Kidney (tissue), 14 donors: ENCODE results near the gene MYOT. TPM values are rescaled to one million over a fixed set of nuclear protein-coding genes. Genes with fewer than 3 reads are reported as not detected.
A peak's percentile ranks its signal among the peaks of the same experiment; 100 is the strongest.

Source experiments
- DNase-seq, 5 donors: peaks; one replicate each; pipeline ENCODE4 v3.0.0-alpha.2; 2013 to 2020
- FAIRE-seq: peaks from 2 replicates; lab custom pipeline; 2012; peaks lifted over from hg19 to GRCh38; lab: Jason Lieb, UNC
- H3K27ac ChIP-seq, 2 donors: one replicate each; pipeline ENCODE4 v1.7.0; 2013; ENCODE audit warnings: low read depth in 2 of 2, low read length in 2 of 2, inconsistent platforms in 1 of 2
- H3K27me3 ChIP-seq: one replicate; pipeline ENCODE4 v1.7.1; 2013; ENCODE audit warnings: low read length, inconsistent platforms; ENCODE audit not compliant: control insufficient read depth, insufficient read depth
- H3K36me3 ChIP-seq, 3 donors: one replicate each; pipeline versions ENCODE4 v1.7.0 to v1.7.1; 2013; ENCODE audit warnings: low read length in 3 of 3, control low read depth in 1 of 3, inconsistent platforms in 1 of 3; ENCODE audit not compliant: insufficient read depth in 3 of 3, control insufficient read depth in 2 of 3
- H3K4me1 ChIP-seq, 3 donors: one replicate each; pipeline versions ENCODE4 v1.7.0 to v1.7.1; 2013; ENCODE audit warnings: low read length in 3 of 3, inconsistent platforms in 1 of 3, low read depth in 1 of 3; ENCODE audit not compliant: control insufficient read depth in 2 of 3, insufficient read depth in 2 of 3
- H3K4me3 ChIP-seq, 3 donors: one replicate each; pipeline versions ENCODE4 v1.7.0 to v1.8.1; 2013; ENCODE audit warnings: low read length in 3 of 3, control low read depth in 1 of 3, inconsistent platforms in 1 of 3
- H3K9ac ChIP-seq, 3 donors: one replicate each; pipeline versions ENCODE4 v1.7.0 to v1.7.1; 2013; ENCODE audit warnings: low read length in 3 of 3, control low read depth in 1 of 3, inconsistent platforms in 1 of 3
- H3K9me3 ChIP-seq, 3 donors: one replicate each; pipeline versions ENCODE4 v1.7.0 to v1.7.1; 2013; ENCODE audit warnings: low read length in 3 of 3, control low read depth in 1 of 3, inconsistent platforms in 1 of 3; ENCODE audit not compliant: control insufficient read depth in 2 of 3, insufficient read depth in 1 of 3
- intact Hi-C: fragments of 100-400 bp; cut with DNase I; formaldehyde crosslinking; loops from one replicate; pipeline ENCODE4 v1.11.1; 2022
- polyA plus RNA-seq: library from polyadenylated mRNA; stranded (reverse); fragments of 350-450 nt; fragmentation: Illumina TruSeq; extraction: RNeasy Lipid Tissue Mini Kit (QIAGEN cat#74804); gene quantifications from one replicate; pipeline ENCODE4 v1.2.3, GENCODE V29; 2014; ENCODE audit warnings: low read depth, low replicate concordance; ENCODE audit not compliant: insufficient read depth
- total RNA-seq: library from RNA; stranded (reverse); fragmentation: NEBNext Ultra II Directional; extraction: Animal tissue kit (Norgen Biotek cat#: 25700); gene quantifications from one replicate; pipeline ENCODE4 v1.2.1, GENCODE V29; 2021
- TF ChIP-seq, protein P1 (sequence below): IDR thresholded peaks from 3 replicates; pipeline ENCODE4 v1.5.1; 2012; ENCODE audit warnings: mild to moderate bottlenecking, moderate library complexity, borderline replicate concordance; ENCODE audit not compliant: insufficient read depth; ENCODE audit errors: extremely low read depth
- donor health status: control.
- donor health status: control.
- donor health status: control.
- donor health status: control.
- donor health status: control.
- donor health status: DM: yes; HTN: yes; CAD: no.
- donor health status: Normal renal cell carcinoma (clear cell type).

The MYOT gene
- total and polyA plus RNA-seq, 2 donors from 2014 or later = 0.94 to 2.3 TPM

DNA sequence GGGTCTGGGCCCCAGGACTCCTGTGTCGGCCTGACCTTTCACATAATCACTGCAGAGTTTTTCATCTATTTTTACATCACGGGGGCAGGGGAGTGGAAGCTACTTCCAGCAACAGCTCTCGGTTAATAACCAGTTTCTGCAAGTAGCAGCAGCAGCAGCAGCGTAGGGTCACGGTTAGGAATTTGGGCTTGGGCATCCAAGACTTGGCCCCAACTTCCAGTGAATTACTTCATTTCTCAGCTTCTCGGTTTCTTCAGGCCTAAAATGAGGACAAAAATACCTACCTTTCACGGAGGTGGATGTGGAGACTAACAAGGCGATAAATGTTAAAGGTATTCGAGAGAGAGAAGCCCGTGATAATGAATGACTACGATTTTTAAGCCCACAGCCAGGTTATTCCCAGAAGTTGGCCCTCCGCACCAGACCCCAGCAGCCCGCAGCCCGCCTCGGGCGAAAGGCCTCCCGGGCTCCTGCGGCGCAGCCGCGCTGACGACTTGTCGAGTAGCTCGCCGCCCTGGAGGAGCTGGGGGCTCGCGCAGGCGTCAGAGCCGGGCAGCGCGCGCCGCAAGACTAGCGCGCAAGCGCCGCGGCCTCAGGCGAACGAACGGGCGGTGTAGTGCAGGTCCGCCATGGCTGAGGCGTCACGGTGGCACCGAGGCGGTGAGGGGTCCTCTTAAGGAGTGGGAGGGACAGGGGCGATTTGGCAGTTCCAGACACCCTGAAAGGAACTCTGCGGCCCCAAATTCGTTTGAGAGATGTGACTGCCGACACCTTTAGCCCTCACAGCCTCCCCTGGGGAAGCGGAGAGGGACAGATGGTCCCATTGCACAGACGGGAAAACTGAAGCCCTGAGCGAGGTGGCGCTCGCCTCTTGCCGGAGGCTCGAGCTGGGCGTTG is 21.5 kb downstream of the MYOT start, which contains the start of gene PKD2L2:
TSS of gene PKD2L2 (plus strand) at position 595 of the 897 bp plus-strand sequence. CDS start at position 630, 35 bp downstream.
- Histone ChIP-seq H3K4me1 (peaks cover 0 to 2% (median 0%) of the 10 kb centered on the region in 3 donors), H3K9ac (peak within 1 kb of the TSS; percentile 57 to 76 (median 66)), H3K27me3 (no peaks in the 10 kb centered on the region), H3K36me3 (no peaks in the 10 kb centered on the region), H3K27ac (peak within 1 kb of the TSS; percentile 77 to 88), H3K9me3 (no peaks in the 10 kb centered on the region), H3K4me3 (peak within 1 kb of the TSS; percentile 75 to 81 (median 78))
- DNase-seq (peak; percentile 88 to 96 (median 94)), FAIRE-seq (no peak)
- TF ChIP-seq, protein P1, sequence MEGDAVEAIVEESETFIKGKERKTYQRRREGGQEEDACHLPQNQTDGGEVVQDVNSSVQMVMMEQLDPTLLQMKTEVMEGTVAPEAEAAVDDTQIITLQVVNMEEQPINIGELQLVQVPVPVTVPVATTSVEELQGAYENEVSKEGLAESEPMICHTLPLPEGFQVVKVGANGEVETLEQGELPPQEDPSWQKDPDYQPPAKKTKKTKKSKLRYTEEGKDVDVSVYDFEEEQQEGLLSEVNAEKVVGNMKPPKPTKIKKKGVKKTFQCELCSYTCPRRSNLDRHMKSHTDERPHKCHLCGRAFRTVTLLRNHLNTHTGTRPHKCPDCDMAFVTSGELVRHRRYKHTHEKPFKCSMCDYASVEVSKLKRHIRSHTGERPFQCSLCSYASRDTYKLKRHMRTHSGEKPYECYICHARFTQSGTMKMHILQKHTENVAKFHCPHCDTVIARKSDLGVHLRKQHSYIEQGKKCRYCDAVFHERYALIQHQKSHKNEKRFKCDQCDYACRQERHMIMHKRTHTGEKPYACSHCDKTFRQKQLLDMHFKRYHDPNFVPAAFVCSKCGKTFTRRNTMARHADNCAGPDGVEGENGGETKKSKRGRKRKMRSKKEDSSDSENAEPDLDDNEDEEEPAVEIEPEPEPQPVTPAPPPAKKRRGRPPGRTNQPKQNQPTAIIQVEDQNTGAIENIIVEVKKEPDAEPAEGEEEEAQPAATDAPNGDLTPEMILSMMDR = no peak
- intact Hi-C loops = no loop called here

DNA sequence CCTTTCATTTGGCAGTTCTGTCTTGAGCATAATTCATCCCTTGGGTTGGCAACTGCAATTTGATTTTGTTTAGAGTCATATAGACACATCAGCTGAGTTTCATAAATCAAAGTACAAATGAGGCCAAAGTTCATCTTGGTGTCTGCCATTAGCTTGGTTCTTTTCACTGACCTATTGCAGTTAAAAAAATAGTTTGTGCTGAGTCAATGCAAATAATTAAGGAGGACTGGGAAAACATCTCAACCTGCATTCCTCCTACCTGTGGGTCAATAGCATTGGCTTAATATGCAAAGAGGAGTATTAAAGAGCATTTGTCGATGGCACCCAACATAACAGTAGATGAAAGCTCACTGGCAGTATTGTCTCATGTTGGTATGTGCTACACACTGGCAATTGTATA is 23.2 kb downstream of the MYOT start:
- Histone ChIP-seq H3K9me3 (no peaks in the 10 kb centered on the region), H3K27ac (no peak overlapping the region), H3K27me3 (no peaks in the 10 kb centered on the region), H3K9ac (no peak overlapping the region), H3K4me3 (no peak overlapping the region), H3K36me3 (no peaks in the 10 kb centered on the region), H3K4me1 (peaks cover 0 to 2% (median 0%) of the 10 kb centered on the region in 3 donors)
- intact Hi-C loops = no loop called here
- peak in 1 of 5 donors; percentile 8 for DNase-seq
- TF ChIP-seq, protein P1 = no peak
- no peak for FAIRE-seq

- TF ChIP-seq, protein P1 = no peak
- Histone ChIP-seq H3K27ac (no peak overlapping the region), H3K9me3 (no peaks in the 10 kb centered on the region), H3K9ac (no peak overlapping the region), H3K27me3 (no peaks in the 10 kb centered on the region), H3K4me3 (no peak overlapping the region), H3K4me1 (peaks cover 0 to 2% (median 0%) of the 10 kb centered on the region in 3 donors), H3K36me3 (no peaks in the 10 kb centered on the region)
- FAIRE-seq = no peak
- no peak for DNase-seq
- intact Hi-C loops = no loop called here
These were observed 24.2 kb downstream of the MYOT start for GRCh38 chr5:137891849-137892248.
